GM12872 (cell line): ENCODE results near the gene KIF22.

ENCODE experiments used
- TF ChIP-seq, protein P1 (sequence below): IDR thresholded peaks from 3 replicates; pipeline ENCODE4 v1.5.1; 2011; ENCODE audit warnings: low read depth, mild to moderate bottlenecking, low read length, moderate library complexity; ENCODE audit not compliant: insufficient read depth

Gene KIF22

DNA sequence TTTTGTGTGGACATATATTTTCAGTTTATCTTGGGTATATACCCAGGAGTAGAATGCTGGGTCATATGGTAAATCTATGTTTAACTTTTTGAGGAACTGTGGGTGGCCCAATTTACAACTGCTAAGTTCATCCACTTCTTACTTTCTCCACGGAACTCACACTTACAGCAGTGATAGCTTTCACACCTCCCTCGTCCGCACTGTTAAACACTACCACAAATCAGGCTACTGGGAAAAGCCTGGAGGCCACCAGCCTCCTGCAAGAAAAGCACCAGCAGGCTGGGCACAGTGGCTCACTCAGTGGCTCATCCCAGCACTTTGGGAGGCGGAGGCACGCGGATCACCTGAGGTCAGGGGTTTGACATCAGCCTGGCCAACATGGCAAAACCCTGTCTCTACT lies 27.2 kb upstream of the KIF22 start:
- TF ChIP-seq, protein P1, sequence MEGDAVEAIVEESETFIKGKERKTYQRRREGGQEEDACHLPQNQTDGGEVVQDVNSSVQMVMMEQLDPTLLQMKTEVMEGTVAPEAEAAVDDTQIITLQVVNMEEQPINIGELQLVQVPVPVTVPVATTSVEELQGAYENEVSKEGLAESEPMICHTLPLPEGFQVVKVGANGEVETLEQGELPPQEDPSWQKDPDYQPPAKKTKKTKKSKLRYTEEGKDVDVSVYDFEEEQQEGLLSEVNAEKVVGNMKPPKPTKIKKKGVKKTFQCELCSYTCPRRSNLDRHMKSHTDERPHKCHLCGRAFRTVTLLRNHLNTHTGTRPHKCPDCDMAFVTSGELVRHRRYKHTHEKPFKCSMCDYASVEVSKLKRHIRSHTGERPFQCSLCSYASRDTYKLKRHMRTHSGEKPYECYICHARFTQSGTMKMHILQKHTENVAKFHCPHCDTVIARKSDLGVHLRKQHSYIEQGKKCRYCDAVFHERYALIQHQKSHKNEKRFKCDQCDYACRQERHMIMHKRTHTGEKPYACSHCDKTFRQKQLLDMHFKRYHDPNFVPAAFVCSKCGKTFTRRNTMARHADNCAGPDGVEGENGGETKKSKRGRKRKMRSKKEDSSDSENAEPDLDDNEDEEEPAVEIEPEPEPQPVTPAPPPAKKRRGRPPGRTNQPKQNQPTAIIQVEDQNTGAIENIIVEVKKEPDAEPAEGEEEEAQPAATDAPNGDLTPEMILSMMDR = no peak

DNA sequence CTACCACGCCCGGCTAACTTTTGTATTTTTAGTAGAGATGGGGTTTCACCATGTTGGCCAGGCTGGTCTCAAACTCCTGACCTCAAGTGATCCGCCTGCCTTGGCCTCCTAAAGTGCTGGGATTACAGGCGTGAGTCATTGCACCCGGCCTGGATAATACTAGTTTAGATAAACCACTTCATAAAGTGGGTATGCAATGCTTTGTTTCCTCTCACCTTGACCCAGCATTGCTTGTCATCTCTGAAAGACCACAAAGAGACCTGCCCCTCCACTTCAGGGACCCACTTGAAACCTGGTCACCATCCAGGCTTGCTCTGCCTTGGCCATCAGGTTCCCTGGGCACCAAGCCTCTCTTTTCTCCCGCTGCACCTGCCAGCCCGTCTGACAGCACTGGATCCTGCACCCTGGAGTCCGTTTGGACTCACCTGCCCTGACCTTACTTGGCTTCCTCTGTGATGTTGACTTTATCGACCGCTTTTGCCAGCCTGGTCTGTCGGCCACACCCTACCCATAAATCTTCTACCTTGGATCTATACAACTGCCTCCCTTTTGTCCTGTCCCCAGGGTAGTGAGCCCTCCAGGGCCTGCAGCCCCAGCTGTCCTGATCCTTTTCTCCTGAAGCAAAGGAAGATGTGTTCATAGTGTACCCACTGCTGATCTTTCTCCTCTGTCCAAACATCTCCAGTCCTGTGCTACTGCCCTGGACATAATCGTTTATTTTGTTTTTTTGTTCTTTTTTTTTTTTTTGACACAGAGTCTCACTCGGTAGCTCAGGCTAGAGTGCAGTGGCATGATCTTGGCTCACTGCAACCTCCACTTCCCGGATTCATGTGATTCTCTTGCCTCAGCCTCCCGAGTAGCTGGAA lies 25.2 kb upstream of the KIF22 start:
- TF ChIP-seq, protein P1 = no peak

DNA sequence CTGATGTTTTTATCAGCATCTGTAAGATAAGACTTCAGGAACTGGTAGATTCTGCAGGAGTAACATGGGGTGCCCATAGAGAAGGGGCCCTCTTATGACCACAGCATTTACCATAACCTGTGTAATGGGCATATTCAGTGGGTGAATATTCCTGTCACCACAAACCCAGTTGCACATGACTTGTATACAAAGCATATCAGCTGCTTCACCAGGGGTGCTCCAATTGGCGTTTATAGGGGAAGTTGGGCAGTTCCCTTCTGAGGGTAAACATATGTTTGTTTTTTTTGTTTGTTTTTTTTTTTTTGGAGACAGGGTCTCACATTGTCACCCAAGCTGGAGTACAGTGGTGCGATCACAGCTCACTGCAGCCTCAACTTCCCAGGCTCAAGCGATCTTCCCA lies 24.0 kb upstream of the KIF22 start:
- TF ChIP-seq, protein P1 = no peak

DNA sequence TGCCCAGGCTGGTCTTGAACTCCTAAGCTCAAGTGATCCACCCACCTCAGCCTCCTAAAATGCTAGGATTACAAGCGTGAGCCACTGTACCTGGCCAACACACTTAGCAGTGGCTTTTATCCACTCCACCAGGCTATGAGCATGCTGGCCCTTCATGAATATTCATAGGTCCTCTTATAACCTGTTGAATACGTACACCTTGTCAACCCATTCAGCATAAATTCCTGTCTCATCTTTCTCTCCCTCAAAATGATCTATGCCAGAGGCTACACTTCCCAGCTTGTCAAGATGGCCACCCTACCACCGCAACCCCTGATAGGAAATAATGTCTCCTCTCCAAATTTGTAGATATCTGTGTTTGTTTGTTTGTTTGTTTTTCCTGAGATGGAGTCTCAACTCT lies 23.5 kb upstream of the KIF22 start:
- TF ChIP-seq, protein P1 = no peak

DNA sequence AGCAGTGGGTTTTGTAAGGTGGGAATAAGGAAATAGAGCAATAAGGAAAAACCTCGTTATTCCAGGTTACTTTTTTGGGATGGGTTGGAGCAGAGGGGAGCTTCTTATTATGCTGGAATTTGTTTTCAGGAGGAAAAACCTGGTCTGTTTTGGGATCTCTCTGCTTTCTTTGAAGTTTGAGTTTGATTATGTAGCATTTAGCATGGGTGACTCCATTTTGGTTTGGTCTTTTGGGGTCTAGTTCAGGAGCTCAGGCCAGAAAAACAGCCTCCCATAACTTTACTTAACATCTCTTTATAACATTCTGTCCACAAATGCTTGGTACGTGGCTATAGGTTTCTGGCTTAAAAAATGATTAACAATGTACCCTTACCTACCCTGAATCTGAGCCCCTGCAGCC lies 21.0 kb upstream of the KIF22 start:
- TF ChIP-seq, protein P1 = no peak

DNA sequence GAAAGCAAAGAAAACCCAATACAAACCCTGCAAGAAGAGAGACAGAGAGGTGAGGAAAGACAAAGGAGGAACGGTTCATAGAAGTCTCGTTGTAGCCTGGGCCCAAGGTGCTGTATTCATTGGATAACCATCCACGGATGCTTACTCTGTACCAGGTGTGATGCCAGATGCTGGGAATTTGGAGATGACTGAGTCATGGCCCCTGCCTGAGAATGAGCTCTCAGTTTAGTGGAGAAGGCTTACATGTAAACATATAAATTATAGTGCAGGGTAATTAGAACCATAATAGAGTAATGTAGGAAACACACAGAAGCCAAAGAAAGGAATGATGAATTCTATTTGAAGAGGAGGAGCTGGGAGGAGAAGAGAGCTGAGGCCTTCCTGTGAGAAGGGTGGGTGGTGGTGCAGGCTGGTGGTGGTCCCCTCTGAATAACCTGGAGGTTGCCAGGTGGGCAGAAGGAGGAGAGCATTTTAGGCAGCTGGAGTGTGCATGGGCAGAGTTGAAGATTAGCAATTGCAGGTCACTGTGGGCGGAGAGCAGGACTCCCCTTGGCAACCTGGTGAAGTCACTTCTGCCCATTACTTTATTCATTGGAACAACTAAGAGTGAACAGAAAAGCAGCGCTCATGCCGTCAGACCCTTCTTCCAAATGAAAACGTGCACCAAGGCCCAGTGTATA lies 20.2 kb upstream of the KIF22 start:
- TF ChIP-seq, protein P1 = no peak

DNA sequence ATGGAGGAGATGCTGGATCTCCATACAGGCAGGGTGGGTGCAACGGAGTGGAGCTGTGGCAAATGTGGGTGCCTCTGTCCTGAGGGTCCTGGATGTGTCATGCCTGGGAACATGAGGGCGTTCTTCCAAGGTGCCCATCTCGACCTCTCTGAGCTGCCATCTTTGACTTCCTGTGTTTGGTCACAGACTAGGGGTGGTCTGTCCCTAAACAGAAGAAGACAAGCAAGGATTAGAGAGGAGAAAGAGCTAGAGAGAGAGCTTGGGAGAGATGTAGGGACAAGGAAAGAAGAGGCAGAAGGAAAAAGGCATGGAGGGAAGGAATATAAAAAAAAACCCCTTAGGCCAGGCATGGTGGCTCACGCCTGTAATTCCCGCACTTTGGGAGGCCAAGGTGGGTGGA lies 15.8 kb upstream of the KIF22 start:
- TF ChIP-seq, protein P1 = no peak
